Pulmonary artery endothelial cell (primary cell): ENCODE measurements around the gene HDAC10. TPM values are rescaled to one million over a fixed set of nuclear protein-coding genes. Genes with fewer than 3 reads are reported as not detected.
"Not testable (repeated sequence)": the region's sequence is repeated elsewhere in the genome, so short reads cannot be mapped to it uniquely, and the experiment has no call there.

Experiments used
- DNase-seq: peaks from one replicate; pipeline ENCODE4 v3.0.0-alpha.2; 2011; ENCODE audit warnings: low read depth, low spot score
- total RNA-seq: library from RNA; depleted of rRNA; stranded (reverse); fragments of >200 nt; gene quantifications from 2 replicates; pipeline ENCODE4 v1.2.3, GENCODE V29; 2014

Gene HDAC10
- total RNA-seq, 1 donor from 2014 or later = 14.4 TPM

- no peak for DNase-seq
Observed at GRCh38 chr22:50285568-50286229, 34.6 kb upstream of the HDAC10 start.

- DNase-seq = no peak
Observed at GRCh38 chr22:50284479-50284878, 33.4 kb upstream of the HDAC10 start.

- no peak for DNase-seq
Observed at GRCh38 chr22:50283821-50284220, 32.8 kb upstream of the HDAC10 start.

- DNase-seq = no peak
Observed at GRCh38 chr22:50282361-50283155, 31.5 kb upstream of the HDAC10 start.

GRCh38 chr22:50281957-50282356 is 30.9 kb upstream of the HDAC10 start:
- no peak for DNase-seq

- DNase-seq = no peak
Observed at GRCh38 chr22:50281384-50281760, 30.3 kb upstream of the HDAC10 start.

- no peak for DNase-seq
Observed at GRCh38 chr22:50280708-50281383, 29.8 kb upstream of the HDAC10 start.

GRCh38 chr22:50280022-50280707 is 29.1 kb upstream of the HDAC10 start:
- no peak for DNase-seq

GRCh38 chr22:50278956-50279619 is 28.0 kb upstream of the HDAC10 start:
- DNase-seq = no peak

GRCh38 chr22:50278461-50278860 is 27.4 kb upstream of the HDAC10 start:
- no peak for DNase-seq

- no peak for DNase-seq
Observed at GRCh38 chr22:50277761-50278160, 26.7 kb upstream of the HDAC10 start.

GRCh38 chr22:50276143-50276542 is 25.1 kb upstream of the HDAC10 start:
- no peak for DNase-seq

GRCh38 chr22:50275181-50276055 is 24.4 kb upstream of the HDAC10 start:
- DNase-seq = no peak

GRCh38 chr22:50274771-50275170 is 23.7 kb upstream of the HDAC10 start:
- no peak for DNase-seq

- no peak for DNase-seq
Observed at GRCh38 chr22:50274311-50274710, 23.2 kb upstream of the HDAC10 start.

- not testable (repeated sequence) for DNase-seq
Observed at GRCh38 chr22:50273781-50274180, 22.7 kb upstream of the HDAC10 start.

- not testable (repeated sequence) for DNase-seq
Observed at GRCh38 chr22:50273352-50273751, 22.3 kb upstream of the HDAC10 start.

GRCh38 chr22:50272044-50272802 is 21.2 kb upstream of the HDAC10 start:
- DNase-seq = no peak

- DNase-seq = no peak
Observed at GRCh38 chr22:50271519-50271970, 20.5 kb upstream of the HDAC10 start.
